Glutamatergic neuron (in vitro differentiated cells): Measurements from ENCODE around the gene SMIM1. TPM values are rescaled to one million over a fixed set of nuclear protein-coding genes. Genes with fewer than 3 reads are reported as not detected.

Source experiments
- DNase-seq: peaks from one replicate; pipeline ENCODE4 v3.0.0; 2022
- H3K27ac Mint-ChIP-seq: one replicate; pipeline ENCODE4 v1.8.0; 2020; ENCODE audit warnings: mild to moderate bottlenecking, mixed read lengths, inconsistent platforms; ENCODE audit not compliant: unreplicated experiment
- H3K27me3 Mint-ChIP-seq: one replicate; pipeline ENCODE4 v1.8.0; 2020; ENCODE audit warnings: mild to moderate bottlenecking, moderate library complexity, mixed read lengths, inconsistent platforms; ENCODE audit not compliant: unreplicated experiment
- H3K36me3 Mint-ChIP-seq: one replicate; pipeline ENCODE4 v1.8.0; 2020; ENCODE audit warnings: mild to moderate bottlenecking, mixed read lengths, inconsistent platforms; ENCODE audit not compliant: unreplicated experiment
- H3K4me1 Mint-ChIP-seq: one replicate; pipeline ENCODE4 v1.8.0; 2020; ENCODE audit warnings: mild to moderate bottlenecking, low read depth, mixed read lengths, inconsistent platforms; ENCODE audit not compliant: unreplicated experiment
- H3K4me3 Mint-ChIP-seq: one replicate; pipeline ENCODE4 v1.8.0; 2020; ENCODE audit warnings: mild to moderate bottlenecking, mixed read lengths, inconsistent platforms; ENCODE audit not compliant: unreplicated experiment
- H3K9me3 Mint-ChIP-seq: one replicate; pipeline ENCODE4 v1.8.0; 2020; ENCODE audit warnings: mild to moderate bottlenecking, moderate library complexity, mixed read lengths, inconsistent platforms; ENCODE audit not compliant: unreplicated experiment
- total RNA-seq: library from RNA; stranded (reverse); fragmentation: NEBNext Ultra II Directional; extraction: Animal tissue kit (Norgen Biotek cat#: 25700); gene quantifications from one replicate; pipeline ENCODE4 v1.2.1, GENCODE V29; 2021; ENCODE audit not compliant: unreplicated experiment
- TF ChIP-seq, protein P1 (sequence below): fragments of 200-600 bp; sonication (generic); IDR thresholded peaks from one replicate; pipeline ENCODE4 v1.5.0; 2021; ENCODE audit not compliant: partially characterized antibody, unreplicated experiment

Gene SMIM1
- total RNA-seq, 1 donor from 2014 or later = 7.5 TPM

DNA sequence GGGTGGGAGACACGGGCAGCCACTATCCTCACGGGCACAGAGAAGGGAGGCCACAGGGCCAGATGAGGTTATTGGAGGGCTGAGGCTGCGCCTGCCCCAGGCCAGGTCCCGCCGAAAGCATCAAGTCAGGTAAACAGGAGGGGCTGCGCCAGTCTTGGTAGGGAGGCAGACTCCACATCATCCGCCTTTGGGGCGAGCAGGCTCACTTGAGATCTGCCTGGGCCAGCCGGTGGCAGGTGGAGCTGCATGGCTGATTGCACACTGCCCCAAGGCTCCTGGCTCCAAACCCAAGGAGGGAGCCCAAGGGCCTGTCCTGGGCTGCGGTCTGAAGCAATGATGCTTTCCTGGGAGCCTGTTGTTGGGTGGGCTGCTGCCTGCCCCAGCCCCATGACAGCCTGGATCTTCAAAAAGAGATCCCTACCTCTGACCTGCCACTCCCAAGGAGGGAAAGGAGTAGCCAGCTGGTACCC lies 4.6 kb downstream of the SMIM1 start:
- no peak overlapping the region for H3K27ac Mint-ChIP-seq
- no peaks in the 10 kb centered on the region for H3K36me3 Mint-ChIP-seq
- peaks cover 13% of the 10 kb centered on the region for H3K4me1 Mint-ChIP-seq
- peaks cover 8% of the 10 kb centered on the region for H3K9me3 Mint-ChIP-seq
- no peak overlapping the region for H3K4me3 Mint-ChIP-seq
- DNase-seq = no peak
- TF ChIP-seq, protein P1, sequence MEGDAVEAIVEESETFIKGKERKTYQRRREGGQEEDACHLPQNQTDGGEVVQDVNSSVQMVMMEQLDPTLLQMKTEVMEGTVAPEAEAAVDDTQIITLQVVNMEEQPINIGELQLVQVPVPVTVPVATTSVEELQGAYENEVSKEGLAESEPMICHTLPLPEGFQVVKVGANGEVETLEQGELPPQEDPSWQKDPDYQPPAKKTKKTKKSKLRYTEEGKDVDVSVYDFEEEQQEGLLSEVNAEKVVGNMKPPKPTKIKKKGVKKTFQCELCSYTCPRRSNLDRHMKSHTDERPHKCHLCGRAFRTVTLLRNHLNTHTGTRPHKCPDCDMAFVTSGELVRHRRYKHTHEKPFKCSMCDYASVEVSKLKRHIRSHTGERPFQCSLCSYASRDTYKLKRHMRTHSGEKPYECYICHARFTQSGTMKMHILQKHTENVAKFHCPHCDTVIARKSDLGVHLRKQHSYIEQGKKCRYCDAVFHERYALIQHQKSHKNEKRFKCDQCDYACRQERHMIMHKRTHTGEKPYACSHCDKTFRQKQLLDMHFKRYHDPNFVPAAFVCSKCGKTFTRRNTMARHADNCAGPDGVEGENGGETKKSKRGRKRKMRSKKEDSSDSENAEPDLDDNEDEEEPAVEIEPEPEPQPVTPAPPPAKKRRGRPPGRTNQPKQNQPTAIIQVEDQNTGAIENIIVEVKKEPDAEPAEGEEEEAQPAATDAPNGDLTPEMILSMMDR = no peak
- H3K27me3 Mint-ChIP-seq = peaks cover 5% of the 10 kb centered on the region

DNA sequence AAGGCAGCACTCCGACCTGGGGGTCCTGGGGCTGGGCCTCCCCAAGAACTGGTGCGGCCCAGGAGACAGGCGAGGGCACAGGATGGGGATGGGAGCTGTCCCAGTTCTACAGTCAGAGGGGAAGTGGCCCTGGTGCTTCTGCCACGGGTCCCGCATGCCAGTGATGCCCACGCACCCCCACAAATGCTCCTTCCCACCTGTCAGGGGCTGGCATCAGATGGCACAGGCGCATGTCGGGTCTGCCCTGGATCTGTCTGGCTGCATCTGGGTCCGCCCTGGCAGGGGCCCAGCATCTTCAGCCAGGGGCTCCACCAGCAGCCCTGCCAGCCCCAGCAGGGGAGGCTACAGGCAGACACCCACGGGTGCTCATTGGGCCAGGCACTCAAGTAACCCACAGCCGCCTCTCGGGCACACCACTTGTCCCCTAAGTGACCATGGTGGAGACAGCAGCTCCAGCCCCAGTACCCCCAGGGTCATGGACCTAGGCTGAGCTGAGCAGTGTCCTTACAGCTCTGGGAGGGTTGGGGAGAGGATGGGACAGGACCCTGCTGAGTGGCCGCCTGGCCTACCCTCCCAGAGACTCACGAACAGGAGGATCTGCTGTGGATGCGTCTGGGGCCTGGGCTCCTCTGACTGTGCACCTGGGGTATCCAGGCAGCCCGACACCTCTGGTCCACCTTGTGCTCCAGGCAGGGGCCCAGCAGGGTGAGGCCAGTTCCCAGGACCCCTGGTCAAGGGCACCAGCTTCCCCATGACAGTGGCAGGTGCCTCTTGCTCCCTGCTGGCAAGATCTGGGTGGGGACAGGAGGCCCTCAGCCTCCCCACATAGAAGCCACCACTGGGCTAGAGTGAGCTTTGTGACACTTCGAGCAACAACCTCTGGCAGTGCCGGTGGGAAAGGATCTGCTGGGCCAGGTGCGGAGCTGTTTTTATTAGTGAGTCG lies 5.4 kb downstream of the SMIM1 start:
- TF ChIP-seq, protein P1 = no peak
- no peak for DNase-seq
- Mint-ChIP-seq H3K36me3 (no peaks in the 10 kb centered on the region), H3K4me1 (peaks cover 13% of the 10 kb centered on the region), H3K4me3 (no peak overlapping the region), H3K27ac (no peak overlapping the region), H3K9me3 (peaks cover 8% of the 10 kb centered on the region), H3K27me3 (peaks cover 5% of the 10 kb centered on the region)

DNA sequence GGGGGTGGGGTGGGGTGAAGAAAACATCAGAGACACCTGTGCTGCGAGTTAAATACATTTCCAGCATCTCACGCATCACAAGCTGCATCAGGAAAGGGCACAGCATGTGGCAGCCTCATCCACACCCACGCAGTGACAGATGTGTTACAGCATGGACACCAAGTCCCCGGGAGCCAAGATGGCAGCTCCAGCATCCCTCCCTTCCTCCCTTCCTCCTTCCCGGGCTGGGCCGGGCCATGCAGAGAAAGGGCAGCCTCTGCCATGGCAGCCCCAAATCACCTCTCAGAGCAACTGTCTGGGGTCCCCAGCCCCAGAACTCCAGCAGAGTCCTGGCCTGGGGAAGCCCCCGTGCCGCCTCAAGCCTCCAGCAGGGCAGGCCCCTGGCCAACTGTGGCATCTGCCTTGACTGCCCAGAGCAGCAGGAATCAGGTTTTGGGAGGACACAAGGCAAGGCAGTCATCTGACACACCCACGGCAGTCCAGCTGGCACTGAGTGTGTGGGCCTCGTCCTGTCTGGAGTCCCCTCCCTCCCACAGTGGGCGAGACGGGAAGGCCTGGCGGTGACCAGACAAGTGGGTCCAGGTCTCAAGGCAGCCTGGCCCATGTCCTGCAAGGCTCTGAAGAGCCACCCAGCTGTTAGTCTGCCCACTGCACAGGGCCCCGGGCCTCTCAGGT lies 6.2 kb downstream of the SMIM1 start:
- peaks cover 13% of the 10 kb centered on the region for H3K4me1 Mint-ChIP-seq
- H3K36me3 Mint-ChIP-seq = no peaks in the 10 kb centered on the region
- peaks cover 5% of the 10 kb centered on the region for H3K27me3 Mint-ChIP-seq
- no peak overlapping the region for H3K4me3 Mint-ChIP-seq
- no peak for DNase-seq
- H3K27ac Mint-ChIP-seq = no peak overlapping the region
- peaks cover 8% of the 10 kb centered on the region for H3K9me3 Mint-ChIP-seq
- TF ChIP-seq, protein P1 = no peak

DNA sequence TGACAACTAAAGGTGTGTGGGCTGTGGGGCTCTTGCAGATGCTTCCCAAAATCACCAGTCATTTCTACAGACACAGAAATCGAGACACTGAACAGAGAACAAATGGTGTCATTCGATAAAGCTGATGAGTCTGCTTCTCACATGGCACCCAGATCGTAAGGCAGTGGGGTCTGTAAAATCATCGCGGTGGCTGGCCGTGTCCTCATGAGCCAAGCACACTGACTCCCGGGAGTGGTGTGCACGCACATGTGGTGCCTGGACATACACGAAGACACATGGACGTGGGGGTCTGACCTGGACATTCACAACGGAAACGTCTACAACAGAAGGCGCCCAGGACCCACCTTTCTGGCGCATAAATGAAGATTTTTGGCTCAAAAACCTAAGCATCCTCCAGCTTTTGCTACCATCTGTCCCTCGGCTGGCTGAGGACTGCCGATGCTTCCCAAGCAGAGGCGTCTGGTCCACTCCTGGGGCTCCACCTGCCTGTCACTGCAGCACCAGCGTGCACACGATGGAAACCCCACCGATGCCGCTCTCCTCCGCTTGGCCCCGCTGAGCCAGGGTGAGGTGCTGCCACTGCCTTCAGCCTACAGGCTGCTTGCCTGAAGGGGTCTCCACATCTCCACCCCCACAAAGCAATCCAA lies 6.8 kb downstream of the SMIM1 start:
- TF ChIP-seq, protein P1 = no peak
- Mint-ChIP-seq H3K9me3 (peaks cover 9% of the 10 kb centered on the region), H3K4me1 (peaks cover 16% of the 10 kb centered on the region), H3K4me3 (peak overlapping the region; percentile 64), H3K36me3 (no peaks in the 10 kb centered on the region), H3K27ac (peak overlapping the region; percentile 43), H3K27me3 (peaks cover 6% of the 10 kb centered on the region)
- no peak for DNase-seq
